ENCODE data around the gene C1orf105.
"Not testable (repeated sequence)": the region's sequence is repeated elsewhere in the genome, so short reads cannot be mapped to it uniquely, and the experiment has no call there.

Gene C1orf105

GRCh38 chr1:172429331-172430127, 9.0 kb downstream of the C1orf105 start:
- DNase-seq = no peak

GRCh38 chr1:172430128-172430454, 9.6 kb downstream of the C1orf105 start:
- DNase-seq = no peak

- no peak for DNase-seq
These were observed 10.7 kb downstream of the C1orf105 start for GRCh38 chr1:172431204-172431603.

GRCh38 chr1:172431721-172432192, 11.3 kb downstream of the C1orf105 start:
- DNase-seq = no peak

- not testable (repeated sequence) for DNase-seq
These were observed 16.7 kb downstream of the C1orf105 start for GRCh38 chr1:172437183-172437582.

GRCh38 chr1:172442404-172442803, 21.9 kb downstream of the C1orf105 start:
- DNase-seq = no peak

- DNase-seq = no peak
These were observed 22.5 kb downstream of the C1orf105 start for GRCh38 chr1:172442843-172443565.

- peak; percentile 91 for DNase-seq
These were observed 23.4 kb downstream of the C1orf105 start, which contains the start of gene PIGC for GRCh38 chr1:172443666-172444453. Gene PIGC, minus strand, starts transcription at chr1:172444069. Its CDS starts 1,447 bp downstream, at chr1:172442622.

GRCh38 chr1:172446547-172446946, 26.1 kb downstream of the C1orf105 start:
- DNase-seq = no peak

GRCh38 chr1:172447641-172448040, 27.2 kb downstream of the C1orf105 start:
- no peak for DNase-seq

GRCh38 chr1:172448995-172449584, 28.6 kb downstream of the C1orf105 start:
- peak; percentile 63 for DNase-seq

- peak; percentile 87 for DNase-seq
These were observed 29.4 kb downstream of the C1orf105 start for GRCh38 chr1:172449585-172450523.

GRCh38 chr1:172450524-172450885, 30.0 kb downstream of the C1orf105 start:
- DNase-seq = peak; percentile 75

GRCh38 chr1:172451002-172451443, 30.5 kb downstream of the C1orf105 start:
- peak; percentile 64 for DNase-seq

GRCh38 chr1:172452536-172453152, 32.2 kb downstream of the C1orf105 start:
- peak; percentile 93 for DNase-seq

GRCh38 chr1:172453153-172453545, 32.7 kb downstream of the C1orf105 start:
- DNase-seq = no peak

GRCh38 chr1:172453607-172454006, 33.1 kb downstream of the C1orf105 start:
- no peak for DNase-seq

GRCh38 chr1:172455451-172455850, 35.0 kb downstream of the C1orf105 start:
- DNase-seq = no peak

GRCh38 chr1:172456344-172456769, 35.9 kb downstream of the C1orf105 start:
- no peak for DNase-seq

- DNase-seq = no peak
These were observed 37.1 kb downstream of the C1orf105 start for GRCh38 chr1:172457479-172458130.

- no peak for DNase-seq
These were observed 39.7 kb downstream of the C1orf105 start for GRCh38 chr1:172460177-172460576.

All from islet precursor cell (in vitro differentiated cells).